NCI-H2081 (cell line): ENCODE results near the gene ADORA1.
A peak's percentile ranks its signal among the peaks of the same experiment; 100 is the strongest.

Source experiments
- DNase-seq, 2 experiments: peaks; one replicate each; lab custom pipeline; 2025; lab: John Stamatoyannopoulos, UW

Gene ADORA1

DNA sequence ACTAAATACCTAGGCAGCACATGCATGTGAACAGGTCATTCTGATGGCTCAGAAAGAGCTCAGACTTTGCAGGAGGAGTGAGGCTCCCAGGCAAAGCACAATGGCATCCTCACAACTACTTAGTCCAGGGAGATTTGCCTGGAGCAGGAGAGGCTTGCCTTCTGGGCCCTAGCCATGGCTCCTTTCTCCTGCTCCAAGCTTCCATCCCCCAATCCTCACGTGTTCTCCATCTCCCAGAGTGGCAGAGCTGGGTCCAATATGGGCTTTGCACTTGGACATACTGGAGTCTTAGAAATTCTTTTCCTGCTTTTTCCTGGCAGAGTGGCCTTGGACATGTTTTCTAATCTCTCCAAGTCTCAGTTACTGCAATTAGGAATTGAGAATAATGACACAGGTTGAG lies 32.3 kb downstream of the ADORA1 start:
- no peak for DNase-seq

DNA sequence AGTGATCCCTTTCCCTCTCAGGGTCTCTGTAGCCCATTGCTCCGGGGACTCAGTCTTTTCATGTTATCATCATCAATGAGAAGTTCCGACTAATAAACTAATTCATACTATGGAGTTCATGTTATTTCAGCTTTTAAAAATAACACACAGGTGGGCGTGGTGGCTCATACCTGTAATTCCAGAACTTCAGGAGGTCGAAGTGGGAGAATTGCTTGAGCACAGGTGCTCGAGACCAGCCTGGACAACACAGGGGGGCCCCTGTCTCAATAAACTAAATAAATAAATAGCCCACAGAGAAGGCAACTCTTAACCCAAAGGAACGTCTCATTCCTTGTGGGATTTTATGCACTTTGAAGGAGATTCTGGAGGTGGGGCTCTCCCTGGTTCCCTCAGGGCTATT lies 33.6 kb downstream of the ADORA1 start:
- DNase-seq, result no peak

DNA sequence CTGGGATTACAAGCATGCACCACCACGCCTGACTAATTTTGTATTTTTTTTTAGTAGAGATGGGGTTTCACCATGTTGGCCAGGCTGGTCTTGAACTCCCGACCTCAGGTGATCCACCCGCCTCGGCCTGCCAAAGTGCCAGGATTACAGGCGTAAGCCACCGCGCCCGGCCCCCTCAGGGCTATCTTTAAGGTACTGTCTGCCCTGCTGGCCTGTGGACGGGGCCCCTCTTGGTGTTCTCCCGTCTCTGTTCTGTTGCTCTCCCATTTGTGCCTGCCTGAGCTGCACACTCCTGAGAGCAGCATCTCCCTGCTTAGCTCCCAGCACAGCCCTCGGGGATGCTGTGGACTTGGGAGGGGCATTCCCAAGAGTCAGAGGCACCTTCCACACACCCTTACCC lies 34.2 kb downstream of the ADORA1 start:
- no peak for DNase-seq

DNA sequence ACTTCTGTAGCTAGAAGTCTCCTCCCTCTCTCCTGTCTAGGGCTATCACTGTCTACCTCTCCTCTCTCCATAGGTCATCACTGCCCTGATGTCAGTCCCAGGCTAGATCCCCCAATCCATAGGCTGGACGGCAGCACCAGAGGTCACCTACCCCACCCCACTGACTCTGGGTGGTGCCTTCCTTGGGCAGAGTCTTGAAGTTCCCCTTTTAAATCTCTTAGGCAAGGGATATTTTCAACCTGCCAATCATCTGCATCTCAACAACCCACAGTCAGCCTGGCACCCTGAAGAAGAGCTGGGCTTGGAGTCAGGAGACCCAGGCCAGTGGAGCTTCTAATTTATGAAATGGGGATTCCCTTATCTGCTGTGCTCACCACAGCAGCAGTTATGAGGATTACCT lies 34.9 kb downstream of the ADORA1 start:
- no peak for DNase-seq

DNA sequence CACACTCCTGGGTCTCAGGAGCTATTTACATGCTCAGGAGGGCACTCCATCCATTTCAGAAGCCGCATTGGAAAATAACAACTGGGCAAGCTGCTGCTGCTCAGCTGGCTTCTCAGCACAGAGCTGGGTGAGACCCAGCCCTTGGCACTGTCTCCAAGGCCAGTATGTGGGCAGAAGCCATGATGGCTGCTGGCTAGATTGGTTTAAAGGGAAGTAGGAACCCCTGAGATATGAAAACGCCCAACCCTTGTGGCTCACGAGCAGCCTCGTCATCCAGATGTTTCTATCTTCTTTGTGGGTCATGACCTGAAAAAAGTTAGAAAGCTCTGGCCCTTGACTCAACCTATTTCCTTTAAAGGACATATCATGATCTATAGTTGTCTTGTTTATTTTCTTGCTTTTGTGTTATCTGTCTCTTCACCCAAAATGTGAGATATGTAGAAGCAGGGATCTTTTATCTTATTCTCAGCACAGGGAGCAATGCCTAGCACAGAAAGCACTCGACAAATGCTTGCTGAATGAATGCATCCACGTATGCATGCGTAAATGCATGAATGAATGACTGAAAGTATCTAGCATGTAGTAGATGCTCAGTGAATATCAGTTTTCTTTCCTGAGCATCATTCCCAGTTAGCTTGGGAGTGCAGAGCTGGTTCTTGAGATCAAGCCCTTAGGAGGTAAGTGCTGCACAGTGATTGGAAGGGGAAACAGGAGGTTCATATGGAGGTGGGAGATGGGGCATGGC lies 36.5 kb downstream of the ADORA1 start:
- DNase-seq, result no peak

DNA sequence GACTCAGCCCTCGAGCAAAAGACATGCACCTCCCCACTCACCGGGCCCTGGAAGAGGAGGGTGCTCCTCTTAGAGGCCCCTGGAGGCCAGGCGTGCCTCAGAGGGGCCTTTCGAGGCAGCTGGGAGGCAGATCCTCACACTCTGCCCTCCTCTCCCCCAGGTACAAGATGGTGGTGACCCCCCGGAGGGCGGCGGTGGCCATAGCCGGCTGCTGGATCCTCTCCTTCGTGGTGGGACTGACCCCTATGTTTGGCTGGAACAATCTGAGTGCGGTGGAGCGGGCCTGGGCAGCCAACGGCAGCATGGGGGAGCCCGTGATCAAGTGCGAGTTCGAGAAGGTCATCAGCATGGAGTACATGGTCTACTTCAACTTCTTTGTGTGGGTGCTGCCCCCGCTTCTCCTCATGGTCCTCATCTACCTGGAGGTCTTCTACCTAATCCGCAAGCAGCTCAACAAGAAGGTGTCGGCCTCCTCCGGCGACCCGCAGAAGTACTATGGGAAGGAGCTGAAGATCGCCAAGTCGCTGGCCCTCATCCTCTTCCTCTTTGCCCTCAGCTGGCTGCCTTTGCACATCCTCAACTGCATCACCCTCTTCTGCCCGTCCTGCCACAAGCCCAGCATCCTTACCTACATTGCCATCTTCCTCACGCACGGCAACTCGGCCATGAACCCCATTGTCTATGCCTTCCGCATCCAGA lies 37.7 kb downstream of the ADORA1 start:
- no peak for DNase-seq

DNA sequence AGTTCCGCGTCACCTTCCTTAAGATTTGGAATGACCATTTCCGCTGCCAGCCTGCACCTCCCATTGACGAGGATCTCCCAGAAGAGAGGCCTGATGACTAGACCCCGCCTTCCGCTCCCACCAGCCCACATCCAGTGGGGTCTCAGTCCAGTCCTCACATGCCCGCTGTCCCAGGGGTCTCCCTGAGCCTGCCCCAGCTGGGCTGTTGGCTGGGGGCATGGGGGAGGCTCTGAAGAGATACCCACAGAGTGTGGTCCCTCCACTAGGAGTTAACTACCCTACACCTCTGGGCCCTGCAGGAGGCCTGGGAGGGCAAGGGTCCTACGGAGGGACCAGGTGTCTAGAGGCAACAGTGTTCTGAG lies 38.3 kb downstream of the ADORA1 start:
- no peak for DNase-seq

DNA sequence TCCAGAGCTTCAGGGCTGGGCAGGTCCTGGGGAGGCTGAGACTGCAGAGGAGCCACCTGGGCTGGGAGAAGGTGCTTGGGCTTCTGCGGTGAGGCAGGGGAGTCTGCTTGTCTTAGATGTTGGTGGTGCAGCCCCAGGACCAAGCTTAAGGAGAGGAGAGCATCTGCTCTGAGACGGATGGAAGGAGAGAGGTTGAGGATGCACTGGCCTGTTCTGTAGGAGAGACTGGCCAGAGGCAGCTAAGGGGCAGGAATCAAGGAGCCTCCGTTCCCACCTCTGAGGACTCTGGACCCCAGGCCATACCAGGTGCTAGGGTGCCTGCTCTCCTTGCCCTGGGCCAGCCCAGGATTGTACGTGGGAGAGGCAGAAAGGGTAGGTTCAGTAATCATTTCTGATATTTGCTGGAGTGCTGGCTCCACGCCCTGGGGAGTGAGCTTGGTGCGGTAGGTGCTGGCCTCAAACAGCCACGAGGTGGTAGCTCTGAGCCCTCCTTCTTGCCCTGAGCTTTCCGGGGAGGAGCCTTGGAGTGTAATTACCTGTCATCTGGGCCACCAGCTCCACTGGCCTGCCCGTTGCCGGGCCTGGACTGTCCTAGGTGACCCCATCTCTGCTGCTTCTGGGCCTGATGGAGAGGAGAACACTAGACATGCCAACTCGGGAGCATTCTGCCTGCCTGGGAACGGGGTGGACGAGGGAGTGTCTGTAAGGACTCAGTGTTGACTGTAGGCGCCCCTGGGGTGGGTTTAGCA lies 38.8 kb downstream of the ADORA1 start:
- no peak for DNase-seq

DNA sequence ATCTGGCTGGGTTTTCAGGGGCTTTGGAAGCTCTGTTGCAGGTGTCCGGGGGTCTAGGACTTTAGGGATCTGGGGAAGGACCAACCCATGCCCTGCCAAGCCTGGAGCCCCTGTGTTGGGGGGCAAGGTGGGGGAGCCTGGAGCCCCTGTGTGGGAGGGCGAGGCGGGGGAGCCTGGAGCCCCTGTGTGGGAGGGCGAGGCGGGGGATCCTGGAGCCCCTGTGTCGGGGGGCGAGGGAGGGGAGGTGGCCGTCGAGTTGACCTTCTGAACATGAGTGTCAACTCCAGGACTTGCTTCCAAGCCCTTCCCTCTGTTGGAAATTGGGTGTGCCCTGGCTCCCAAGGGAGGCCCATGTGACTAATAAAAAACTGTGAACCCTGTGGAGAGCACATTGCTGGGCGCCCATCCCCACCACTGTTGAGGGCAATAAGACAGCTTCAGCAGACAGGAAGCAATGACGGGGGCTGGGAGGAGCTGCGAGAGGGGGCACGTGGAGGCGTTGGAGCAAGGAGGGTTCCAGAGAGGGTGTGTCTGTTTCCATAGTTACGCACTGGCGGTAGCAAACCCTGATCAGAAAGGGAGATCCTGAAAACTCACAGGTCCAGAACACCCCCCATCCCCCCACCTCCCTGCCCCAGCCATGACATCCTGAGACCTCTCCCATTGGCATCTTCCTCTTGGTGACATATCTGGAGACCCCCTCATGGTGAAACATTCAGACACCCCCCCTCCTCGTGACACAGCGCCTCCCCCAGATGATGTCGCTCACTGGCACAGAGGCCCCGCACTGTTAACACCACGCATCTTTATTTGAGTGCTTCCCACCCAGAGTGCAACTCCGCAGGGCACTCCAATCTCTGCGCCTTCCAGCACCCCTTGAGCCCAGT lies 39.7 kb downstream of the ADORA1 start:
- no peak for DNase-seq

DNA sequence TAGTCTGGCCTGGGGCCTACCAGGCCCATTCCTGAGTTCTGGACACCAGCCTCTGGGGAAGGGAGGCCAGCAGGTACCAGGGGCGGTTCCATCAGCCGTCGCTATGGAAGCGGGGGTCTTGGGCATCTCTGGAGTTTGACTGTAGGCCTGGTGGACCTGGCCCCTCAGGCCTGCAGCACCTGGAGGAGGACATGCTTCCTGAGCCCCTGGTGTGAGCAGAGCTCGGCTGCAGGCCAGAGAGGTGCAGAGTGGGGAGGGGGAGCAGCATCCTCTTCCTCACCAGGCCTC lies 40.3 kb downstream of the ADORA1 start:
- no peak for DNase-seq

DNA sequence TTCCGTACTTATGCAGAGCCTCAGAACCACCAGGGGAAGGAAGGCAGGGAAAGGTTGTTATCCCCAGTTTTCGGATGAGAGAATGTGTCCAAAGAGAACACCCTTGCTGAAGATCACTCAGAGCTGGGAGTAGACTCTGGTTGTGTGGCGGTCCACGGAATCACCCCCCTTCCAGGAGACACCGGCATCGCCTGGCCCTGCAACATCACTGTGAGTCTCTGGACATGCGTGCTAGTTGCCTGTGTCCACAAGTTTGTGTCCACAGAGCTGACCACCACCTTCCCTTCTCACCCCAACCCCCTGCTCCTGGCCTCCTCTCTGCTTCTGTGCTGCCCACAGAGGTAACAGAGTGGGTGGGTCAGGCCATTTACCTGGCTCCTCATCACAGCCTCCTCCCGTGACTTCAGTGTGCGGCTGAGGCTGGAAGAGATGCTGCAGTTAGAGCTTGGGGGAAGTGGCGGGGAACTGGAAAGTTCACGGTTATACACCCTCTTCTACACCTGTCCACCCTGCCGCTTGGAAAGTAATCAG lies 40.8 kb downstream of the ADORA1 start:
- no peak for DNase-seq

DNA sequence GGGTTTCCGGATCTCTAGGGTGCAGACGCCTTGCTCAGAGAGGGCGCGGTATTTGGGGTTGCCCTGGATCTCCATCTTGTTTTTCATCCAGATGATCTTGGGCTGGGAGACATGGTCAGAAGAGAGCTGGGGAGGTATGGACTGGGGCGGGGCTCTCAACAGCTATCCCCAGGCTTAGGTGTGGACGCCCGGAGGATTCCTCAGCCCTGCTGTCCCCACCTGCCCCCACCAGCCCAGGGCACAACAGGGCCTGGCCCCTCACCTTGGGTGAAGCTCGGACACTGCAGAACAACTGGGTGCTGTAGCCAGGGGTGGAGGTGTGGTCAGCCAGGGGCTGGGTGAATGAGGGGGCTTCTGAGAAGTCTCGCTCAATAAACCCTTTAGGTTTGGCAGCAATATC lies 41.5 kb downstream of the ADORA1 start:
- no peak for DNase-seq

DNA sequence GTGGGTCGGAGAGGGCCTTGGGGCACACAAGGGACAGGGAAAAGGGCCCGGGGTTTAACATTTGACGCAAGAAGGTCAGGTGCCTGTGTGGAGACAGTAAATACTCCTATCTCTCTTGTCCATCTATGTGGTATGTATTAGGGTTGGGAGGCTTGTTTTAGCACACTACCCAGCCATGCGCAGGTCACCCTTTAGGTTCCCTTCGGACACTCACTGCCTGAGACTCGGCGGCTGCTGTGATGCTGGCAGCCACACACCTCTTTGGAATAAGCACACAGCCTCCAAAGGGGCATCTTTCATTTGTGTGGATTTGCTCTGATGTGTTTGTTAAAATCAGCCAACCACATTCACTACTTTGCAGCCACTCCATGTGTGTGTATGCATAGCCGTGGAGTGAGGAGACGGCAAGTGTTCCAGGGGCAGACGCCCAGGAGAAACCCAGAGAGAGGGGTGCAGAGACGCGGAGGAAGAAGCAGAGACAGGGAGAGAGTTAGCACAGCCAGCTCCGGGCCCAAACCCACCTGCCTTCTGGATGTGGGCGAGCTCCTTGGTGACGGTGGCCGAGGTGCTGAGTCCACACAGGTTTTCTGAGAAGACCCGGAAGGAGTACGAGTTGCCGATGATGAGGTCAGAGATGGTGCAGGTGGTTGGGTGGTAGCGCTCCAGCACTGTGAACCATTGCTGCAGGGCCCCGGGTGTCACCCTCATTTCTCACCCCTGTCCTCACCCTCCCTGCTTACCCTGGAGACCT lies 42.4 kb downstream of the ADORA1 start:
- no peak for DNase-seq

DNA sequence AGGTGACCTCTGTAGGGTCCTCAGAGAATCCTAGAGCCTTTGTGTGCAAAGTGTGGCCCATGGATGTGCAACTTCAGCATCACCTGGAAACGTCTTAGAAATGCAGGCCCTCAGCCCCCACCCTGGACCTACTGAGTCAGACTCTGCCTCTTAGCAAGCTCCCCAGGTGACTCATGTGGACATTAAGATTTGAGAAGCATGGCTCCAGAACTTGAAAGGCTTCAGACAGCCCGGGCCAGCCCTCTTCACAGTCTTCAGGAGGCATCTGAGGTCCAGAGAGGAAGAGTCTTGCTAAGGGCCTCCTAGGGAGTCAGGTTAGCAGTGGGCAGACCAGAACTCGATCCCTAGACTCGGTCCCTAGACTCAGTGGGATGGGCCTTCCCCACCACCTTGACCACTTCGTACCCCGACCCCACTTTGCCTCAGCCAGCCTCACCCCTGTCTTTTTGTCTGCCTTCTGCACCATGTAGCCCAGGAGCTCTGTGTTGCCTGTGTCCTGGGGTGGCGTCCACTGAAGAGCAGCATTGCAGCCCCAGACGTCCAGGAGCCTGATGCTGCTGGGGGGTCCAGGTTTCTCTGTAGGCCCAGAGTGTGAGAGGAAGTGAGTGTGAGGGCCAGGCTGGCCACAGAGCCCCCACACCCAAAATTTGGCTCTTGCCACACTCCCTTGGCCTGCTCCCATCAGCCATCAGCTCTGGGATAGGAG lies 43.3 kb downstream of the ADORA1 start:
- no peak for DNase-seq

DNA sequence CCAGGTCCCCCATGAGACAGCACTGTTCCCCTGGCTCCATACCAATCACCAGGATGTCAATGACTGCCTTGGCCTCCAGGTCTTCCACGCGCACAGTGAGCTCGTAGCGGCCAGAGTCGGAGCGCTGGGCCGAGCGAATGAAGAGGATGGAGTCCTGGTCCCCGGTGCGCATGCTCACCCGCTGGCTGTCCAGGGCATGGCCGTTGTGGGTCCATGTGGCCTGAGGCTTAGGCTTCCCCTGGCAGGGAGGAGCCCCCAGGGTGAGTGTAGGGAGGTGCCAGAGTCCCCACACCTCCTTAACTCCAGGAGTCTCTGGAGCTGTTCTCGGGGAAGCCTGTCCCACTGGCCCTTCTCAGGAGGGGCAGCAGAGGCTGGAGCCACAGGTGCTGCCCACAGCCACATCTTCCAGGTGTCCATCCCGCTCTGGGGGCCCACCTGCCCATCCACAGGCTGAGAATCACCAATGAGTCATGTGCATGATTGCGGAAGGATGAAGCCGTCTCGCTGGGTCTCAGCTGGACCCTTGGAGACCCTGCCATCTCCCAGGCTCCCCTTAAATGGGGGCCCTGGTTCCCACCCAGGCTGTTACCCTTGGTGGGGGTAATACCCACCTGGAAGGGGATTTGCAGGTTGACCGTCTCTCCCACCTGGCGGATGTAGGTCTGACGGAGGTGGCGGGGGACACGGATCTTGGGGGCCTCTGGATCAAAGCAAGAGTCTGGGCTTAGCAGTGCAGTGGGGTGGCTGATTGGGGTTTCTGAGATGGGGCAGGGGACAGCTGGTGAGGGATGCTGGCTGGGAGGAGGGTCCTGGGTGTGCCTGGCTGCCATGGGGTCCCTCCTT lies 44.0 kb downstream of the ADORA1 start:
- no peak for DNase-seq

DNA sequence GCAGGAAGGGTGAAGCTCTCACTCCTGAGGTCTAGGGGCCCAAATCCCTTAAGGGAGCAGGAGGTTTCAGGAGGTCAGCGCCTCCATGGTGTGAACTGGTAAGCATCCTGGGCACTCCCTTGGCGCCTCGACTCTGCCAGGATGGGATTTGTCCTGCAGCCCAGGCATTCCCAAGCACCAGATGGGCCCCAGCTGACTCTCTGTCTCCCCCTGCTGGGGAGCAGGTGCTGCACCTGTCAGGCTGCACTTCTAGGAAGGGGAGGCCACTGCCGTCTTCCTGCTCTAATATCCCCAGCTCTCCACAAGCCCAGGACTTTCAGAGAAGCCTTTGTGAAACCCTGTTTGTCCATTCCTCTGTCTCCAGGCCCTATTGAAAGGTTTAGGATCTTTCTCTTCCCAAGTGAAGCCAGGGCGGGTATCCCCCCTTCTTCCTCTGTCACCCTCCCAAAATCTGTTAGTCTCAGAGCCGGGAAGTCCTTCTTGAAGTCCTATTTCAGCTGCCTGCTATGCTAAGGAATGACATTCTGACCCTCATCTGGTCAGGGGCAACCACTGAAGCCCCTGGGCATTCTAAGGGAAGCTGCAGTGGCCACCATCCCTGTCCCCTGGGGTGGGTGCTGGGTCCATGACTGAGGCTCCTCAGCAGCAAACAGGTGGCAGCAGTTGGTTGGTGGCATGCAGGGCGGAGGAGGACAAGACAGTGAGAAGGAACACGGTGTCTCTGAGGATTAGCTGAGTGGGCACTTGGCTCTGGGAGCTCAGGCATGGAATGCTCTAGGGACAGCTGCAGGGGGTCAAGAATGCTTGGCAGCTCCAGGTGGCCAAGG lies 44.9 kb downstream of the ADORA1 start:
- DNase-seq, result peak; percentile 51 to 66

DNA sequence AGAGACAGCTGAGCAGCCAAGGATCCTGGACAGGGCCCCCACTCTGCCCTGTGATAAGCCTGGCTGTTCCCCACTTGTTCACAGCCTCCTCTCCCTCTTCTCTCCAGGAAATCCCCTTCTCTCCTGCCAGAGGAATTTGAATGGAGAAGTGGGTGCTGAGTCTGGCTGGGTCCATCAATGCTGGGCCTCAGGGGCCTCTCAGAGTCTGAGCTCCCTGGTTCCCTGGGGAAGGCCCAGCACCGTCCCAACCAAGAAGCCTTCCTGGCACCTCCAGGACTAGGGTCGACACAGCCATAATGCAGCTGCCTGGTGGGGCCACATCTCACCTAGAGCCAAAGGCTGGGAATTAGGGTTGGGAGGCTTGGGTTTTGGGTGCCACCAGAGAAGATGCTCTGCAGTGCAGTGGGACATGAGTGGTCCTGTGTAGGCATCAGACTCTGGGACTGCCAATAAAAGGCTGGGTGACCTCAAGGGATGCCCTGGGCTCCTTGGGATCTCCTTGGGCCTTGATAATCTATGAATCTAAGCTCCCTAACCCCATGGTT lies 45.6 kb downstream of the ADORA1 start:
- DNase-seq, result no peak

DNA sequence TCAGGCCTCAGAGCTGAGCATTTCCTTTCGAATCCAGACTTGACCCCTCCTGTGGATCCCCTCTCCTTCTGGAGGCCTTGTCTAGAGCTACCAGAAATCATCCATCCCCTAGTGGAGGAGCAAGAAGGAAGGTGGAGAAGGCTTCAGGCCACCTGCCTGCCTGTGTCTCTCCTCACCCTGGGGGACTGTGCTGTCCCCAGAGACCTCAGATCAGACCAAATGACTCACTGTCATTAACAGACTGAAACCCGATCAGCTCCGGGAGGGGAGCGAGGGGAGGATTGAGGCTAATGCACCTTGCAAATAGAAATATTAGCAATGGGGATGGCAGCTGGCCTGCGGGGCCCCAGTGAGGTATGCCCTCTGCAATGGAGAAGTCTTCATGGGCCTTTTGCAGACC lies 46.0 kb downstream of the ADORA1 start:
- DNase-seq, result no peak
